MV-4-11 (cell line): ENCODE measurements around the gene SLC25A42.
"Not testable (repeated sequence)": the region's sequence is repeated elsewhere in the genome, so short reads cannot be mapped to it uniquely, and the experiment has no call there.

Experiments
- DNase-seq: peaks from one replicate; lab custom pipeline; 2025; lab: John Stamatoyannopoulos, UW

The SLC25A42 gene

DNA sequence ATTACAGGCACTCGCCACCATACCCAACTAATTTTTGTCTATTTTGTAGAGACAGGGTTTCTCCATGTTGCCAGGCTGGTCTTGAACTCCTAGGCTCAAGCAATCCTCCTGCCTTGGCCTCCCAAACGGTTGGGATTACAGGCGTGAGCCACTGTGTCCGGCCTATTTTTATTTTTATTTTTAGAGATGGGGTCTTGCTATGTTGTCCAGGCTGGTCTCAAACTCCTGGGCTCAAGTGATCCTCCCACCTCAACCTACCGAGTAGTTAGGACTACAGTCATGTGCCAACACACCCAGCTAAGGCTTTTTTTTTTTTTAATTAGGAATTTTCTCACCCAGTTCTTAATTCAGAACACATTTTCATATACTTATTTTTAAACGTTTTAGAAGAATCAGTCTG lies 71.9 kb downstream of the SLC25A42 start:
- DNase-seq: not testable (repeated sequence)

DNA sequence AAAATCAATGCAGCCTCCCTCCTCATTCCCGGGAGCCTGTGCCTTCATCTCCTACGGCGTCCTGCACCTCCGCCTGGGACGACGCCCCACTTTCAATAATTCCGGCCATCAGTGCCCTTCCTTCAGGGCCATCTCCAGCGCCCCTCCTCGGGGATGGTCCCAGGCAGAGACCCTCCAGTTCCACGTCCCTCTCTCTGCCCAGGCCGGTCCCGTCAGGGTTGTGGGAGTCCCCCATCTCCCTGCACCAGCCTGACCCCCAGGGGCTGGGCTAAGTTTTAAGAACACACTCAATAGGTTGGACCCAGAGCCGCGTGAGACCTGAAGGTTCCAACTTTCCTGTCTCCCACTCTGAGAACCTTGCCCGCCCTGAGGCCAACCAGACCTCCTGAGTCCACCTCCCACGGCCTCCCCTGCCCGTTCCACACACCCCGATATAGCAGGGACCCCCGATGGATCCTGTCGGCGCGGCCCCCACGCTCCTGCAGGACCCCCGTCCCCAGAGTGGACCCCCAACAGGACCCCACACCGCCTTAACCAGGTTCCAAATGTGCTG lies 73.8 kb downstream of the SLC25A42 start:
- no peak for DNase-seq

- DNase-seq: peak; percentile 99
Measured at GRCh38 chr19:19138109-19138981, 74.6 kb downstream of the SLC25A42 start, which contains the start of gene TMEM161A. Gene TMEM161A (minus strand): TSS chr19:19138478. CDS start chr19:19138428, 50 bp downstream.

GRCh38 chr19:19139876-19140229 lies 76.1 kb downstream of the SLC25A42 start:
- DNase-seq: no peak

DNA sequence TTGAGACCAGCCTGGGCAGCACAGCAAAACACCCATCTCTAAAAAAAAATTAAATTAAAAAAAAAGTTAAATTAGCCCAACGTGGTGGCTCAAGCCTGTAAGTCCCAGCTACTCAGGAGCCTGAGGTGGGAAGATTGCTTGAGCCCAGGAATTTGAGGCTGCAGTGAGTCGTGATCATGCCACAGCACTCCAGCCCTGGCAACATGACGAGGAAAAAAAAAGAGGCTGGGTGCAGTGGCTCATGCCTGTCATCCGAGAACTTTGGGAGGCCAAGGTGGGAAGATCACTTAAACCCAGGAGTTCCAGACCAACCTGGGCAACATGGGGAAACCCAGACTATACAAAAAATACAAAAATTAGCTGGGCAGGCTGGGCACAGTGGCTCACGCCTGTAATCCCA lies 76.7 kb downstream of the SLC25A42 start:
- DNase-seq: no peak

GRCh38 chr19:19142347-19142746 lies 78.6 kb downstream of the SLC25A42 start:
- DNase-seq: no peak

- DNase-seq: no peak
Measured at GRCh38 chr19:19145281-19145680, 81.5 kb downstream of the SLC25A42 start.

- DNase-seq: peak; percentile 59
Measured at GRCh38 chr19:19145684-19146608, 82.2 kb downstream of the SLC25A42 start.

DNA sequence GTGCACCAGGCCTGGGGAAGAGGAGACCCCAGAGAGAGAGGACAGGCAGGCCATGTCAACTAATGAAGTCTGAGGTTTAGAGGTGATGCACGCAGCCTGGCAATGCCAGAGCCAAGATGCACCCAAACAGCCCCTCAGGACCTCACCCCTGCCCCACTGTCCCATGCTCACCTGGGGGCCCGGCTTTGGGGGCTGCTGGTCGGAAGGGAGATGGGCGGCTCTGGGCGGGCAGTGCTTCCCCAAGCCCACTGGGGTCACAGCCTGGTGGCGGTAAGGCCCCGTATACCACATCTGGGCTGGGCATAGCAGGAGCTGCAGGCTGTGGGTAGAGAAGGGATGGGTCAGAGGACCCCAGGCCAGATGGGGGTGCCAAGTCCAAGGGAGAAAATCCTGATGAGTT lies 83.1 kb downstream of the SLC25A42 start:
- DNase-seq: no peak

DNA sequence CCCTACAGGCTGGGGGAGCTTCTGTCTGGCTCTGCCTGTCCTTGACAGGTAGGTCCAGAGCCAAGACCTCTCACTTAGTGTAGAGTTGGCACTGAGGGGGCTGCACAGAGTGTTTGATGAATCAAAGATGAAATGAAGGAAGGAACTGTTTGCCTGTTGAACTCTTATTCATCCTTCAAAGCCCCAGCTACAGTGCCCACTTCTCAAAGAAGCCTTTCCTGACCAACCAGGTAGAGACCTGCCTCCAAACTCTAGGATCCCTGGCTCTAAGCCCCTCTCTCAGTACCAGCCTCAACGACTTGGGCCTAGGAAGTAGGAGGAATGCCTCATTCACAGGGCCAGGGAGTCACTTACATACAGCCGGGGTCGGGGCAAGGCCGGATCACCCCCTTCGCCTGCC lies 83.5 kb downstream of the SLC25A42 start:
- DNase-seq: no peak

DNA sequence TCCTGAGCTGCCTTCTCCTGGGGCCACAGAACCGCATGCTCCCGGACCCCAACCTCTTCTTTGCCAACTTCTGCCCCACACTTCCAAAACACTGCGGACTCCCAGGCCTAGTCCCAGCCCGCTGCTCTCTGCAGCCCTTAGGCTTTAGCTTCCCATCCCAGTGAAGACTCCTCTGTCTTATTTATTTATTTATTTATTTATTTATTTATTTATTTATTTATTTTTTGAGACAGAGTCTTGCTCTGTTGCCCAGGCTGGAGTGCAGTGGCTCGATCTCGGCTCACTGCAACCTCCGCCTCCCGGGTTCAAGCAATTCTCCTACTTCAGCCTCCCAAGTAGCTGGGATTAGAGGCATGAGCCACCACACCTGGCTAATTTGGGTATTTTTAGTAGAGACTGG lies 84.7 kb downstream of the SLC25A42 start:
- DNase-seq: not testable (repeated sequence)

GRCh38 chr19:19149435-19149834 lies 85.6 kb downstream of the SLC25A42 start:
- DNase-seq: no peak

DNA sequence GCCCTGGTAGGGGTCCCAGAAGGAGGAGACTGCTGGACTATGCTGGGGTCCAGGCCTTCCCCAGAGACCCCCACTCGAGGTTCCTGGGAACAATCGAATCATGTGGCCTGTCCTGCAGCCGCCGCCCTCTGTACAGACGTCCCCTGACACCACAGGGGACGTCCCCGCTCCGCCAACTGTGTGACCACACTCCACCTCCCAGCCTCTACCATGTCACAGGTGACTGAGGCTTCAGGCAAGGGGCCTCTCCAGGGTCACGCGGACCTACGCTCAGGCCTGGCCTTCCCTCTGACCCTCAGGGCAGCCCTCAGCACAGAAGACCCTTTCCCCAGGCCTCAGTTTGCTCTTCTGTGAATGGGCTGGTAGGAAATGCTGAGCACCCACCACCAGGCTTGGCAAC lies 87.6 kb downstream of the SLC25A42 start:
- no peak for DNase-seq

DNA sequence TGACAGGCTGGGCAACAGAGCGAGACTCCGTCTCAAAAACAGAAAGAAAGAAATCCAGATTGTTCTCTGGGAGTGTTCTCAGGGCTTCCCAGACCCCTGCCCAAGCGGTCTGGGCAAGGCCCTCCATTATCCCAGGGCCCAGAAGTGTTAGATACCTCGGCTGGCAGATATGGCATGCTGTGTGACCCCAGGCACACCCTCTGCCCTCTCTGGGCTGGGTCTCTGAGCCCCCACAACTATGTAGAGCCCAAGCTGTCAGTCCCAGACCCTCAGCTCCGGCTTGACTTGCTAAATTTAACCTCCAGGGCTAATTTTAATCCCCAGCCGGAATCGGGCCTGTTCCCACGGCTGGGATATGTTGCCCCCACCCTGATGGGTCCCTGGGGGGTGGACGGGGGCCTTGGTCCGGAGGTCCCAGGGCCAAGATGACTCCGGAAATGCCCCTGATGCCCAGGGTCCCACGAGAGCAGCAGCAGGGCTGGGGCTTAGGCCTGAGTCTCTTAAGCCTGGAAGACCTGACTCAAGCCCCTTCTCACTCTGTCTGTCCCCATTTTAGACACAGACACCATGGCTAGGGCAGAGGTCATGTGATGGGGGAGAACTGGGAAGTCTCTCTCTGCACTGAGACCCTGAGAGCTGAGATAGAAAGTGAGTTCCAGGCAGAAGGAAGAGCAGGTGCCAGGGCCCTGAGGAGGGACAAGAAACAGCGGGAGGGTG lies 89.0 kb downstream of the SLC25A42 start:
- DNase-seq: no peak

DNA sequence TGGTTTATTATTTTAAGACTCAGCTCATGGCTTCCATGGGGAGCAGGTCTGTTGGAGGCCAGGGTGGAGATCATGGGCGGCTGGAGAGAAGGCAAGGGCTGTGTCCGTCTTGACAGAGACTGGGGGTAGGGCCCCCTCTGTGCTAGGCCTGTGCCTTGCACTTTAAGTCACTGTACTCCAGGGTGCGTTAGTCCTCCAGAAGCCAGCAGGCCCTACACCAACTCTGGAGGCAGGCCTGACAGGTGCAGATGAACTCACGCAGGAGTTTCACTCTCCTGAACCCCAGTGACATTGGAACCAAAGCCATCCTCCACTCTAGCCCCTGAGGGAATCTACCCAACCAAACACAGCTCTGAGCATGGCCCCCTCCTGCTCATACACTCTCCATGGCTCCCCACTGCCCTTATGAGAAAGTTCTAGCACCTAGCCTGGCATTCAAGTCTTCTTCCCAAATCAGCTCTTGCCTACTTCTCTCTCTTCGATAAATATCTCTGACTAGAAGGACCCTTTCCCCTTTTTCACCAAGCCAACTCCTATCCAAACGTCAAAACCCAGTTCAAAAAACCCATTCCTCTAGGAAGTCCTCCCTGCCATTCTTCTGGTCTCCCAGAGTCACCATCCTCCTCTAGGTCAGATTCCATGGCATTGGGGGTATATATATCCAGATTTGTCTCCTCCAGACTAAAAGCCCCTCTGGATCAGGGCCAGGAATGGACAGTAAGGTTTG lies 91.1 kb downstream of the SLC25A42 start:
- DNase-seq: no peak

DNA sequence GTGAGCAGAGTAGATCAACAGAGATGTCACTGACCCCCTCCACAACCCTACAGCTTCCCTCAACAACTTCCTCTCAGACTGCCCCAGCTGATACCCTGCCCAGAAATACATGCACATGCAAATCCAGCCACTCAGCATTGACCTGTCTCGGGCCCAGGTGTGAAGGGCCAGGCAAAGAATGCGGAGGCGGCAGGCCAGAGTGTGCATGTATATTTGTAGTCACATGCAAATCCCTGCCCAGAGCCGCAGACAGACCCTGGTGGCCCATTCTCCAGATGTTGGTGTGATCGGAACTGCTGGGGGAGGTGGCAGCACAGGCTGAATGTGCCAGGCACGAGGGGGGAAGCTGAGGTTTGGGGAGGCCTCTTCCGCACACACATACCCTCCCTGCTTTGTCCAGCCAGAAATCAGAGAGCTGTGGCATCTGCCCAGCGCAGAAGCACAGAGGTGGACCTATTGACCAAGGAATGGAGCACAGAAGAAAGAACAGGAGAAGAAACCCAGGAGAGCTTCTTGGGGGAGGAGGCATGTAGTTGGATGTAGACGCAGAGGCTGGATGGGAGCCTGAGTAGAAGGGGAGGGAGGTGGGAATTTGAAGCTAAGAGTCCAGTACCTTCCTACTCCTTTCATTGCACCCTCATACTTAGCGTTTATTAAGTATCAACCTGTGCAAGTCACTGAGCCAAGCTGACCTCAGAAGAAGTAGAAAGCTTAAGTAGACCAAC lies 91.9 kb downstream of the SLC25A42 start:
- no peak for DNase-seq

DNA sequence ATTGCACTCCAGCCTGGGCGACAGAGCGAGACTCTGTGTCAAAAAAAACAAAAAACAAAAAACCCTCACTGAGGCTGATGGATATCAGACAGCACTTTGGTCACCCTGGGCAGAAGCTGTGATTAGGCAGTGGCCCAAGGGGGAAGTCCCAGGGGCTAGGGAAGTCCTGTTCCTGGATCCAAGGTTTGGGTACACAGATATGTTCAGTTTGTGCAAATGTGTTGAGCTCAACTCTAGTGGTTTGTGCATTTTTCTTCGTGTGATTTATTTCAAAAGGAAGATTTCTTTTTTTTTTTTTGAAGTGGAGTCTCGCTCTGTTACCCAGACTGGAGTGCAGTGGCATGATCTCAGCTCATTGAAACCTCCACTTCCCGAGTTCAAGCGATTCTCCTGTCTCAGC lies 94.0 kb downstream of the SLC25A42 start:
- DNase-seq: no peak

DNA sequence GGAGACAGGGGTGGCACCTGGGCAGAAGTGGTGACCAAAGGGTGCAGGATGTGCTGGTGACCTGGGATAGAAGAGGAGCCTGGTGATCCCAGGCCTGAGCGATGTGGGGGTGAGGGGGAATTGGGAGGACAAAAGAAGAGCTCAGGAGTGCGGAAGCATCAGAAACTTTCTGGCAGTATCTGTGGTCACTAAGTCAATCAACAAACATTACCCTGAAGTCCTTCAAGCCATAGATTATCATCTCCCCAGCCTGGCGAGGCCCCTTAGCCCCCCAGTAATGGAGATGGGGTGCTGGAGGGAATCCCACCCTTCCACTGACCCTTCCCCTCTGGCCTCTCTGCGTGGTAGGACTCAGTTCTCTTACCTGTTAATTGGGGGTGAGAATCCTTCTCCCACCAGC lies 95.7 kb downstream of the SLC25A42 start:
- DNase-seq: no peak

DNA sequence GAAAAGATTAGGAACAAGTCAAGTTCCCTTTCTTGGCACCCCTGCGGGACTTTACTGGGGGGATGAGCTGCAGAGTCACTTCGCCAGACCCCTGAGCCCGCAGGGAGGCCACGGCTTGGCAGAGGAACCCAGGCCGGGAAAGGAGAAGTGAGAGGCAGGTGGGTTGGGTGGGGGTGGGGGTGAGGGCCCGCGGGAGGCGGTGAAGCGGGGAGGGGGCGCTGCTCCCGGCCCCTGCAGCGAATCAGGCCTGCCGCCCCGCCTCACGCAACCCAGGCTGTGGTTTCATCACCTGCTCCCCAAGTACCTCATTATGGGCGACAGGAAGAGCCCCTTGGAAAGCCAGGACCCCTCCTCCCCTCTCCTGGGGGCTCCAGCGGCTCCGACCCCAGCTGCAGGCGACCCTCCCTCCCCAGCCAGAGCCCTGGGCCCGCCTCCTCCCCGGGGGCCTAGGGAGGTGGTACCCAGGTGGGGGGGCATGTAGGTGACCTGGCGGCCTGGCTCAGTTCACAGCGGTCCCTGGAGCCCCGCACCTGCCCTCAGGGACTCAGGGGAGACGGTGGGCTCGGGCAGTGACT lies 96.8 kb downstream of the SLC25A42 start:
- peak; percentile 56 for DNase-seq

- no peak for DNase-seq
Measured at GRCh38 chr19:19162495-19162894, 98.7 kb downstream of the SLC25A42 start.
